CMK (cell line): ENCODE measurements around the gene BEX4.

Source experiments
- DNase-seq: peaks from one replicate; pipeline ENCODE4 v3.0.0-alpha.2; 2010; ENCODE audit warnings: low read depth

BEX4 gene

DNA sequence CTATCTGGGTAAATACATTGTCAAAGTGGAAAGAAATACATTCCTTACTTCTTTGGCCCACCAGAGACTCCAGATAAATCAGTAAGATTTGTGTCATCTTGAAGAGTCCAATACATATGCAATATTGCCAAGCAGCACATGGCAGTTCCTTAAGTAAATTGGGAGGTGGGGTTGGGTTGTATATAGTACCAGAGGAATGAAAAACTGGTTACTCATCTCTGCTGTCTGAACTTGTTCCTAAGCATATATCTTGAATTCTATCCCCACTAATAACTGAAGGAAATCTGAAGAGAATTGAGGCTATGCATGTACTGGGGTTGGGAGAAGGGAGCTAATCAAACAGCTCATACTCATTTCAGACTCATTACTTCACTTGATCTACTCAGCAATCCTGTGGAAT is 25.2 kb downstream of the BEX4 start:
- DNase-seq = no peak

DNA sequence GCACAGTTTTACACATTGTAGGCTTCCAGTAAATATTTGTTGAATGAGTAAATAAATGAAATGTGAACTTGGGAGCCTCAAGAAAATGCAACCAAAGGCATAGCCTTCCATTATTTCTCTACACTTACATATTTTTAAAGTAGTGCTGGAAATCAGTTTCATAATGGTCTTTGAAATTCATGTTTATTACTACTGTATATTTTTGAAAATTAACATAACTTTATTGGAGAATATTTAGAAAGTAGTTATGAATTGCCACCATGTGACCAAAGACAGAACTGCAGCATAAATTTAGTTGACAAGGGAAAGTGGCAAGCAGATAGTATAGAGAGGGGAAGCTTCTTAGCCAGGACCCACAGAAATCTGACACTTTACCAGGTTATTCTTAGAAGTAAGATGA is 33.6 kb downstream of the BEX4 start:
- DNase-seq = no peak

- no peak for DNase-seq
Measured at GRCh38 chrX:103249805-103250204, 34.9 kb downstream of the BEX4 start.

GRCh38 chrX:103250977-103251376 is 36.1 kb downstream of the BEX4 start:
- DNase-seq = no peak

DNA sequence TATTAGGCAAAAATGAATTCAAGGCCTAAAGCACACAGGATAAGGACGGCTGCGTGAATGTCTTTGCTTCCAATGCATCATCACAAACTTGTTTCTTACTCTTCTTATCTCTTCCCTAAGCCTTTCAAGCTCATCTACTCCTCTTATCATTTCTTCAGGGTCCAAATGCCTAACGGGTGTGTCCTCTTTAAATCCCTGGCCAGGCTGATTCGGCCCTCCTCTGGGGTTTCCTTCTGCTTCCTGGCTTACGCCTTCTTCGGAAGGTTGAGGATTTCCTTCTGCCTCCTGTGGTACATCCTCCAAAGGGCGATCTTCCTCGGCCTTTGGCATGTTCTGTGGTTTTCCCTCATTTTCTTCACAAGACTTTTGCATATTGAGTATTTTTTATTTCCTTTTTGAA is 38.7 kb downstream of the BEX4 start:
- DNase-seq = no peak

- DNase-seq = no peak
Measured at GRCh38 chrX:103254171-103254824, 39.4 kb downstream of the BEX4 start.

- DNase-seq = no peak
Measured at GRCh38 chrX:103254921-103255493, 40.1 kb downstream of the BEX4 start, which contains the start of gene TCEAL8. TCEAL8 (minus strand) TSS chrX:103255155; CDS start chrX:103253979, 1,176 bp downstream.

DNA sequence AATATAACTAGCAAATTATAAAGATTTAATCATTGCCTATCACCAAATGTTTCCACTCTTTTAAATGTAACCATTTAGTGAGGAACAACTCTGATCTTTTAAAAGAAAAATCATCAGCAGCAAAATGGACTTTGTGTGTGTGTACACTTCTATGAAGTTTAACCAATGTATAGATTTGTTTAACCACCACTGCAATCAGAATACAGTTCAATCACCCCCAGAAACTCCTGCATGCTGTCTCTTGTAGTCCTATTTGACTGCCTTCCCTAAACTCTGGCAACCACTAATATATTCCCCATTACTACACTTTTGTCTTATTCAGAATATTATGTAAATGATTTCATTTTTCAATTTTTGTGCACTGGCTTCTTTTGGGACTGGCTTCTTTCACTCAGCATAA is 41.7 kb downstream of the BEX4 start:
- DNase-seq = no peak

GRCh38 chrX:103258275-103258674 is 43.4 kb downstream of the BEX4 start:
- DNase-seq = no peak
